ENCODE results near the gene HYCC2.
"Not testable (repeated sequence)": the region's sequence is repeated elsewhere in the genome, so short reads cannot be mapped to it uniquely, and the experiment has no call there.

HYCC2 gene

GRCh38 chr2:201070948-201071478, 458 bp downstream of the HYCC2 start:
- DNase-seq (ENCODE audit: low read depth), result peak; percentile 4

- no peak for DNase-seq (ENCODE audit: low read depth)
Measured at GRCh38 chr2:201064797-201065329, 6.6 kb downstream of the HYCC2 start.

GRCh38 chr2:201063516-201063915, 8.0 kb downstream of the HYCC2 start:
- not testable (repeated sequence) for DNase-seq (ENCODE audit: low read depth)

DNA sequence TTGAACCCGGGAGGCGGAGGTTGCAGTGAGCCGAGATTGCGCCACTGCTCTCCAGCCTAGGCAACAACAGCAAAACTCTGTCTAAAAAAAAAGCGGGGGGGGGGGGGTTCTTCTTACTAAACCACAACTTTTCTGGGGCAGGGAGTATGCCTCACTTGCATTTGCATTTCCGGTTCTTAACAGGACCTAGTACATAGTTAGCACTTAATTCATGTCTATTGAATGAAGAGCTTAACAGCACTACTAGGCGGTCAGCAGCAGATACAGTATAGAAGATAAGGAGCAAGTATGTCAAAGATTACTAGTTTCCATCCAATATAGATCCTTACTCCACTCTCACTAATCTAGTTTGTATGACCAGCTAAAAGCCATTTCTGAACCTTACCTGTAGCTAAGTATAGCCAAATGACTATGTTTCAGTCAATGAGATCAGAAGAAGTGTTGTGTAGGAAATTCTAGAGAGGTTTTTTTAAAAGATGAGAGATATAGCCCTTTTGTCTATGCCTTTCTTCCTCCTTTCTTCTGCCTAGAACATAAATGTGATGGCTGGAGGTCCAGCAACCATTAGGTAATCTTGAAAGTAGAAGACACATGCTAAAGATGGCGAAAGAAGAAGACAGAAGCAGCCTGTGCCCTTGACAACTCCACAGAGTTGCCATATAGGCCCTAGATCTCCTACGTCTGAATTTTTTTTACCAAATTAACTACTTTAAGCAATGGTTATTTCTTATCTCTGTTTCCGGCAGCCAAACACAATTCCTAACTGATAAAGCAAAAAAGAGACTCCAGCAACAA, 11.3 kb downstream of the HYCC2 start:
- no peak for DNase-seq (ENCODE audit: low read depth)

DNA sequence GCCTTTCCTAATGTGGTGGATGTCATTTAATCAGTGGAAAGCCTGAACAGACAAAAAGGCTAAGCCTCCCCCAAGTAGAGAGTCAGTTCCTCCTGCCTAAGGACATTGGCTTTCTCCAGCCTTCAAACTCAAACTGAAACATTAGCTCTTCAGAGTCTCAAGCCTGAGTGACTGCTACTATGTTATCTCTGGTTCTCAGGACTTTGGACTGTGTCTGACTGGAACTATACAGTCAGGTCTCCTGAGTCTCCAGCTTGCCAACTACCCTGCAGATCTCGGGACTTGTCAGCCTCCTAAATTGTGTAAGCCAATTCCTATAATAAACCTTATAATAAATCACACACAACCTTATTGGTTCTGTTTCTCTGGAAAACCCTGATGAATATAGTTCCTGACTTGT, 12.6 kb downstream of the HYCC2 start:
- DNase-seq (ENCODE audit: low read depth), result no peak

DNA sequence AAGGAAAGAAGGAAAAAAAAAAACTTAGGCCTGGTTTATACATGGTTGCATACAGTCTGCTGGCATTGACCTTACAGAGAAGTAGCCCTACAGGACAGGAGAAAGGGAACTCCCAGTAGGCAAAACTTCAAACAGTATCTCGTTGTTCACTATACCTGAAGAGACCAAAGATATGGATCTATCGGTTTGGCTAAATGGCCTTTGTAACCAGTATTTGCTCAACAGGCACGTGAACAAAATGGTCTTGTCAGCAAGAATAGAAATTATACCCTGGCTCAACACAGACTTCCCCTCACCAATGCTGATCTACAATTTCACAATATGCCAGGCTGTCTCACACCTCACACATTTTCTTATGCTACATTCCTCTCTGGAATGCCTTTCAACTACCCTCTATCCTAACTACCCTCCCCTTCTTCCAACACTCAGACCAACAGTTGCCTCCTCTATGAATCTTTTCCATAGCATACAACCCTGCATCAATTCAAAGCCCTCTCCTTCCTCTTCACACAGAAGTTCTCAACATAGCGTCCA, 13.7 kb downstream of the HYCC2 start:
- DNase-seq (ENCODE audit: low read depth), result no peak

- DNase-seq (ENCODE audit: low read depth), result no peak
Measured at GRCh38 chr2:201057087-201057521, 14.4 kb downstream of the HYCC2 start.

DNA sequence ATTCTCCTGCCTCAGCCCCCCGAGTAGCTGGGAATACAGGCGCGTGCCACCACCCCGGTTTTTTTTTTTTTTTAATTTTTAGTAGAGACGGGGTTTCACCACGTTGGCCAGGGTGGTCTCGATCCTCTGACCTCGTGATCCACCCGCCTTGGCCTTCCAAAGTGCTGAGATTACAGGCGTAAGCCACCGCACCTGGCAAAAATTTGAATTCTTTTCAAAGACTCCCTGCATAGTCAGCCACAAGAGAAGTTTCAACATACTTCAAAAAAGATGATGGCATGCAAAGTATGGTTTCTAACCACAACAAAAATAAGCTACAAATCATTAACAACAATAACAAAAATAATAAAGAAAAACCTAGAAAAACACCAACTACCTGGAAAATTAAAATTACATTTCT, 22.0 kb downstream of the HYCC2 start:
- no peak for DNase-seq (ENCODE audit: low read depth)

GRCh38 chr2:201046881-201047280, 24.6 kb downstream of the HYCC2 start:
- no peak for DNase-seq (ENCODE audit: low read depth)

- not testable (repeated sequence) for DNase-seq (ENCODE audit: low read depth)
Measured at GRCh38 chr2:201043050-201043449, 28.4 kb downstream of the HYCC2 start.

- not testable (repeated sequence) for DNase-seq (ENCODE audit: low read depth)
Measured at GRCh38 chr2:201042451-201042850, 29.0 kb downstream of the HYCC2 start.

- DNase-seq (ENCODE audit: low read depth), result no peak
Measured at GRCh38 chr2:201040867-201041628, 30.4 kb downstream of the HYCC2 start.

- no peak for DNase-seq (ENCODE audit: low read depth)
Measured at GRCh38 chr2:201038855-201039254, 32.6 kb downstream of the HYCC2 start.

- not testable (repeated sequence) for DNase-seq (ENCODE audit: low read depth)
Measured at GRCh38 chr2:201038361-201038760, 33.1 kb downstream of the HYCC2 start.

GRCh38 chr2:201034355-201034754, 37.1 kb downstream of the HYCC2 start:
- not testable (repeated sequence) for DNase-seq (ENCODE audit: low read depth)

- no peak for DNase-seq (ENCODE audit: low read depth)
Measured at GRCh38 chr2:201024518-201024917, 47.0 kb downstream of the HYCC2 start.

DNA sequence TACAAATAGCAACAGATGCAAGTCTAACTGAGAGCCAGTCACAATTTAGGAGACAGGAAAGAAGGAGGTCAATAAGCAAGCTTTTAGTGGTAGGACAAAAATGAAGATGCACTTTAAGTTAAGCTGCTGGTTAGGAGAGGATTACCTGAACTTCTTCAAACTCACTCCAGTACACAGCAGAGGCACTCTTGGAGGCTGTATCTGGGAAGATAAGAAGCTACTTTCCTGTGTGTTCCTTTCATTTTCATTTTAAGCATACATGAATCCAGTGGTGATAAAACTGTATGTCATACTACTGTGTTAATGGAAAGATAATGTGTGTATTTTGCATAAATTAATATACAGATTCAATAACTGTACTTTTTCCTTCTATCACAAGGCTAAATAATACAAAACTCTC, 49.6 kb downstream of the HYCC2 start:
- no peak for DNase-seq (ENCODE audit: low read depth)

Data from stimulated activated CD8-positive, alpha-beta memory T cell treated with anti-CD3 and anti-CD28 coated beads, Interleukin-12 subunit alpha, Interleukin-12 subunit beta, amount 100 ng/mL, for 1 hour (primary cell).